ENCODE data around the gene ARPC1A.
"Not testable (repeated sequence)": the region's sequence is repeated elsewhere in the genome, so short reads cannot be mapped to it uniquely, and the experiment has no call there.

Gene ARPC1A

DNA sequence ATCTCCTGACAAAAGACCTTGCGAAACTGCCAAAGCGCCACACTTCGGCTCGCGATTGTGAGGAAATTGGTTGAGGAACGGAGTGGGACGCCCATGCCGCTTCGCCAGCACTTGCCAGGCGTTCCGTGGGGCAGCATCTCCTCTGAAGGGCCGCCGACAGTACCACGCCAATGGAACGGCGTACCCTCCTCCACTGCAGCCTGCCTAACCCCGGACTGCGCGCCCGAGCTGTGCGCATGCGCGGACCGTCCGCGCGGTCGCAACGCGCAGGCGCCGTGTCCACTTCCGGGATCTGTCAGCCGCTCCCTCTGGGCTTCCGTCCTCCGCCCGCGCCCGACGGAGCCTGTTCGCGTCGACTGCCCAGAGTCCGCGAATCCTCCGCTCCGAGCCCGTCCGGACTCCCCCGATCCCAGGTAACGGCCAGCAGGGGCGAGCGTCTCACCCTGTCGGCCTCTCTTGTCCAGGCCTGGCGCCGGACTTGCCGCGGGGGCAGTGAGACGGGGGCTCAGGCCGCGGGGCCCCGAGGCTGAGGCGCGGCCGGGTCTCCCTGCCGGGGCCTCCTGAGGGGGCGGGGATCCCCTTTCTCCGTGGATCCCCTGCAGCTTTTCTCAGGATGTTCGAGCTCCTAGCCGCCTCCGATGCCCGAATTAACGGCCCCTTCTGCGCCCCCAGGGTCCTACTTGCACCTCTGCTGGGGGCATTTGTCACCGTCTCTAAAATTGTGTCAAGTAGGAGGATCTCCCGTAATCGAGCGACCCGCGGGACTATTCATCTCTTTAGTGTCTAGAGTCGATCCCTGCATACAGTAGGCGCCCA is at the start of gene ARPC1A:
ARPC1A (plus strand) TSS at position 307 of the 816 bp plus-strand sequence. CDS start 7,456 bp downstream, outside the sequence.
- peaks cover 0 to 50% (median 44%) of the 10 kb centered on the region in 11 experiments; a peak in 19 of 22 replicates for H4K20me1 ChIP-seq
- peak within 1 kb of the TSS; percentile 83 to 95 (median 88) for H3K27ac ChIP-seq
- no peak for TF ChIP-seq Cebpa-rat (IDR thresholded peaks at IDR 0.05)
- H3K9me3 ChIP-seq (replicated peaks in 1 of 11) = no peaks in the 10 kb centered on the region
- peak within 1 kb of the TSS; percentile 90 to 100 (median 97) for H3K4me2 ChIP-seq
- no peaks in the 10 kb centered on the region for H3K27me3 ChIP-seq
- H3K9ac ChIP-seq = peak within 1 kb of the TSS; percentile 89 to 97 (median 93)
- peaks cover 30 to 51% (median 49%) of the 10 kb centered on the region in 10 experiments for H3K4me1 ChIP-seq
- peaks cover 0 to 21% (median 13%) of the 10 kb centered on the region in 11 experiments; a peak in 14 of 22 replicates for H3K36me3 ChIP-seq
- peak within 1 kb of the TSS; percentile 85 to 98 (median 93) for H3K4me3 ChIP-seq

DNA sequence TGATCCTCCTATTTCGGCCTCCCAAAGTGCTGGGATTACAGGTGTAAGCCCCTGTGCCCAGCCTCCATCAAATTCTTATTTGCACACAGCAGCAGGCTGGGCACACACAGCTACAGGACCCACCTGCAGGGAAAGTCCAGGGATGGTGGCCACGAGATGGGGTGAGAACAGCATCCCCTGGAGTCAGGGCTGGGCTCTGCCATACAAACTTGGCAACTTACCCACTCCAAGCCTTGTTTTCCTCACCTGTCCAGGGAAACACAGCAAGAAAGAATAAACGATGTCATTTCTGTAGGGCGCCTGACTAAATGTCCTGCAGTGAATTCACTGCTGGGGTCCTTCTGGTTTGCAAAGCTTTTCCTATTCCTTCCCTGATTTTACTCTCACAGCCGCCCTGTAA is 47.5 kb upstream of the ARPC1A start:
- Histone ChIP-seq H3K27me3 (no peaks in the 10 kb centered on the region), H3K27ac (no peak overlapping the region), H3K36me3 (no peaks in the 10 kb centered on the region), H3K4me3 (no peak overlapping the region), H3K9ac (no peak overlapping the region), H3K9me3 (replicated peaks in 1 of 11) (no peaks in the 10 kb centered on the region), H3K4me2 (peak overlapping the region in 2 of 11 experiments; percentile 73 to 74; a peak in 2 of 22 replicates), H4K20me1 (no peaks in the 10 kb centered on the region), H3K4me1 (peaks cover 13 to 75% (median 51%) of the 10 kb centered on the region in 10 experiments)
- no peak for TF ChIP-seq Cebpa-rat (IDR thresholded peaks at IDR 0.05)

DNA sequence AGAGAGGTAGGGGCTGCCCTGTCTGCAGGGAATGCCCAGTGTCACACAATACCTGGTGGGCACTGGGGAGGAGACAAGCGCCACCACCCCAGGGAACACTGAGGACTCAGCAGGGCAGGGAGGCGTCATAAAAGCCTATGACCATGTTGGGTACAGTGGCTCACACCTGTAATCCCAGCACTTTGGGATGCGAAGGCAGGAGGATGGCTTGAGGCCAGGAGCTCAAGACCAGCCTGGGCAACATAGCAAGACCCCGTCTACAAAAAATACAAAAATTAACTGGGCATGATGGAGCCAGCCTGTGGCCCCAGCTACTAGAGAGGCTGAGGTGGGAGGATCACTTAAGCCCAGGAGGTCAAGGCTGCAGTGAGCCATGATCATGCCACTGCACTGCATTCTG is 41.5 kb upstream of the ARPC1A start:
- not testable (repeated sequence) for H3K36me3 ChIP-seq; H3K4me3 ChIP-seq; H3K27me3 ChIP-seq; H3K4me2 ChIP-seq; H3K9ac ChIP-seq; H3K9me3 ChIP-seq (replicated peaks in 1 of 11); H3K27ac ChIP-seq; H4K20me1 ChIP-seq
- peaks cover 0 to 39% (median 19%) of the 10 kb centered on the region in 10 experiments; a peak in 14 of 20 replicates for H3K4me1 ChIP-seq

DNA sequence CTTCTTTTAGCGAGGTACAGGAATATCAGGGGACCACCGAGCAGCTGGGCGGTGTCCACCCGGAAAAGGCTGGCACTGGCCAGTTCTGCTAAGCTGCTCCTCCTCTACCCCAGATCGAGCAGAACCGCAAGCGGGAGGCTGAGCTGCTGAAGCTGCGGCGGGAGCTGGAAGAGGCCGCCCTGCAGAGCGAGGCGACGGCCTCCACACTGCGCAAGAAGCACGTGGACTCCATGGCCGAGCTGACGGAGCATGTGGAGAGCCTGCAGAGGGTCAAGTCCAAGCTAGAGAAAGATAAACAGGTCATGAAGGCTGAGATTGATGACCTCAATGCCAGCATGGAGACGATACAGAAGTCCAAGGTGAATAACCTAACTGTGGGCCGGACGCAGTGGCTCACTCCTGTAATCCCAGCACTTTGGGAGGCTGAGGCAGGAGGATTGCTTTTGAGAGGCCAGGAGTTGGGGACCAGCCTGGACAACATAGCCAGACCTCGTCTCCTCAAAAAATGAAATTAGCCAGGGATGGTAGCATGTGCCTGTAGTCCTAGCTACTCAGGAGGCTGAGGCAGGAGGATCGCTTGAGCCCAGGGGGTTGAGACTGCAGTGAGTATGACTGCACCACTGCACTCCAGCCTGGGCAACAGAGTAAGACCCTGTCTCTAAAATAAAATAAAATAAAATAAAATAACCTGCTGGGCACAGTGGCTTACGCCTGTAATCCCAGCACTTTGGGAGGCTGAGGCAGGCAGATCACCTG is 37.7 kb upstream of the ARPC1A start:
- H3K36me3 ChIP-seq = no peaks in the 10 kb centered on the region
- peaks cover 0 to 14% (median 2%) of the 10 kb centered on the region in 10 experiments; a peak in 8 of 20 replicates for H3K4me1 ChIP-seq
- H3K27me3 ChIP-seq = no peaks in the 10 kb centered on the region
- no peaks in the 10 kb centered on the region for H4K20me1 ChIP-seq
- no peak overlapping the region for H3K9ac ChIP-seq
- no peak overlapping the region for H3K4me3 ChIP-seq
- H3K9me3 ChIP-seq (replicated peaks in 1 of 11) = no peaks in the 10 kb centered on the region
- H3K27ac ChIP-seq = no peak overlapping the region
- H3K4me2 ChIP-seq = no peak overlapping the region
- no peak for TF ChIP-seq Cebpa-rat (IDR thresholded peaks at IDR 0.05)

DNA sequence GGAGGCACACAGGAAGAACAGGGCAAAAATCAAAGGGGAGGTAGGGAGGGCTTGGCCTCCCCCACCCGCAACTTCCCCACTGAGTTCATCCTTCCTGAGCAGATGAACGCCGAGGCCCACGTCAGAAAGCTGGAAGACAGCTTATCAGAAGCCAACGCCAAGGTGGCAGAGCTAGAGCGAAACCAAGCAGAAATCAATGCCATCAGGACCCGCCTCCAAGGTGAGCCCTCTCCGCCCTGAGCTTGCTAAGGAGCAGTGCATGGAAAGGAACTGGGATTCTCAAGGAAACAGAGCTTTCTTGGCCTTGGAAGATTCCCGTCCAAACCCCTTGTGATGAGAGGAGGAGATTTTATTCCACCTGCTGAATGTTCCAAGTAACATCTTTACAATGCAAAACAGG is 36.5 kb upstream of the ARPC1A start:
- no peaks in the 10 kb centered on the region for H3K27me3 ChIP-seq
- no peak for TF ChIP-seq Cebpa-rat (IDR thresholded peaks at IDR 0.05)

DNA sequence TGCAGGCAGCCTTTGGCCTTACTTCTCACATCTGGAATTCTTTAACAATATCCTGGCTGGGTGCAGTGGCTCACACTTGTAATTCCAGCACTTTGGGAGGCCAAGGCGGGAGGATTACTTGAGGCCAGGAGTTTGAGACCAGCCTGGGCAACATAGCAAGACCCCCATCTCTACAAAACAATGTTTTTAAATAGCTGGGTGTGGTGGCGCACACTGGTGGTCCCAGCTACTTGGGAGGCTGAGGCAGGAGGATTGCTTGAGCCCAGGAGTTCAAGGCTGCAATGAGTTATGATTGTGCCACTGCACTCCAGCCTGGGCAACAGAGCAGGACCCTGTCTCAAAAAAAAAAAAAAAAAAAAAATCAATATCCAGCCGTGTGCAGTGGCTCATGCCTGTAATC is 35.5 kb upstream of the ARPC1A start:
- not testable (repeated sequence) for H3K27me3 ChIP-seq; H3K4me3 ChIP-seq; H3K36me3 ChIP-seq; H3K27ac ChIP-seq; H3K9ac ChIP-seq; H3K9me3 ChIP-seq (replicated peaks in 1 of 11); H3K4me2 ChIP-seq; H4K20me1 ChIP-seq
- H3K4me1 ChIP-seq = peaks cover 0 to 14% (median 2%) of the 10 kb centered on the region in 10 experiments; a peak in 8 of 20 replicates

More for the DNA sequence above, 36.5 kb upstream of the ARPC1A start:
- H3K27ac ChIP-seq = no peak overlapping the region
- H3K4me2 ChIP-seq = no peak overlapping the region
- no peak overlapping the region for H3K4me3 ChIP-seq
- H3K36me3 ChIP-seq = no peaks in the 10 kb centered on the region
- no peaks in the 10 kb centered on the region; a peak in 1 of 22 replicates for H4K20me1 ChIP-seq
- no peak overlapping the region for H3K9ac ChIP-seq
- peaks cover 0 to 14% (median 2%) of the 10 kb centered on the region in 10 experiments; a peak in 8 of 20 replicates for H3K4me1 ChIP-seq
- H3K9me3 ChIP-seq (replicated peaks in 1 of 11) = no peaks in the 10 kb centered on the region

DNA sequence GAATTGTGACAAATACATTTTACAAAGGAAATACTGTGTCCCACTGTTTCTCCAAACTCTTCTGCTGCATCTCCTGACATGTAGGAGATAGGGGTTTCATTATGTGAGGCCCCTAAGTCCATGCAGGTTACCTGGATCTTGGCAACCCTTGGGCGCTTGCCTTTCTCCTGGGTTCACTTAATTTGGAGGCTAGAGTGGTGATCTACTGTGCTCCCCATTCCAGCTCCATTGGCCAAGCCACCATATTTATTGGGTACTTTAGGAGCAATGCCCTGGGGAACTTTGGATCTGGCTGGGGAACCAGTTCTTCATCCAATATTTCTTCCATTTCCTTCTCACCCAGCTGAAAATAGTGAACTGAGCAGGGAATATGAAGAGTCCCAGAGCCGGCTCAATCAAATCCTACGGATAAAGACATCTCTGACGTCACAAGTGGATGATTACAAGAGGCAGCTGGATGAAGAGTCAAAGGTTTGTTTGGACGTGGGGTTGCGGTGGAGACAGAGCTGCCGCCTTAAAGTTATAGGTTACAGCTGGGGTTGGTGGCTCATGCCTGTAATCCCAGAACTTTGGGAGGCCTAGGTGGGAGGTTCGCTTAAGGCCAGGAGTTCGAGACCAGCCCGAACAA is 34.6 kb upstream of the ARPC1A start:
- Histone ChIP-seq H3K4me2 (no peak overlapping the region), H3K9me3 (replicated peaks in 1 of 11) (no peaks in the 10 kb centered on the region), H3K27ac (no peak overlapping the region), H3K36me3 (no peaks in the 10 kb centered on the region), H3K4me3 (no peak overlapping the region), H4K20me1 (no peaks in the 10 kb centered on the region; a peak in 1 of 22 replicates), H3K27me3 (no peaks in the 10 kb centered on the region), H3K9ac (no peak overlapping the region), H3K4me1 (peaks cover 0 to 9% (median 2%) of the 10 kb centered on the region in 10 experiments; a peak in 8 of 20 replicates)
- TF ChIP-seq Cebpa-rat (IDR thresholded peaks at IDR 0.05) = no peak

DNA sequence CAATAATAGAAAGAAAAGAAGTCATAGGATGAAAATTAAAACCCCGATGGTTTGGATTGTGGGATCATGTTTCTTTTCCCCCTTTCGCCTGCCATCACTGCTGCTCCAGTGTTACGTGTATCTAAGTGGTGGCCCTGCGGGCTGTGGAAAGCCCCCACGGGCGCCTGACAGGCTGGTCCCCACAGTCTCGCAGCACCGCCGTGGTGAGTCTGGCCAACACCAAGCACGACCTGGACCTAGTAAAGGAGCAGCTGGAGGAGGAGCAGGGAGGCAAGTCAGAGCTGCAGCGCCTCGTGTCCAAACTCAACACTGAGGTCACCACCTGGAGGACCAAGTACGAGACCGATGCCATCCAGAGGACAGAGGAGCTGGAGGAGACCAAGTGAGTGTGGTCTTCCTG is 33.6 kb upstream of the ARPC1A start:
- H3K9ac ChIP-seq = no peak overlapping the region
- H3K9me3 ChIP-seq (replicated peaks in 1 of 11) = no peaks in the 10 kb centered on the region
- no peaks in the 10 kb centered on the region for H3K27me3 ChIP-seq
- no peak overlapping the region for H3K27ac ChIP-seq
- H3K36me3 ChIP-seq = no peaks in the 10 kb centered on the region
- H4K20me1 ChIP-seq = no peaks in the 10 kb centered on the region; a peak in 1 of 22 replicates
- H3K4me3 ChIP-seq = no peak overlapping the region
- no peak for TF ChIP-seq Cebpa-rat (IDR thresholded peaks at IDR 0.05)
- H3K4me1 ChIP-seq = no peaks in the 10 kb centered on the region
- no peak overlapping the region for H3K4me2 ChIP-seq

DNA sequence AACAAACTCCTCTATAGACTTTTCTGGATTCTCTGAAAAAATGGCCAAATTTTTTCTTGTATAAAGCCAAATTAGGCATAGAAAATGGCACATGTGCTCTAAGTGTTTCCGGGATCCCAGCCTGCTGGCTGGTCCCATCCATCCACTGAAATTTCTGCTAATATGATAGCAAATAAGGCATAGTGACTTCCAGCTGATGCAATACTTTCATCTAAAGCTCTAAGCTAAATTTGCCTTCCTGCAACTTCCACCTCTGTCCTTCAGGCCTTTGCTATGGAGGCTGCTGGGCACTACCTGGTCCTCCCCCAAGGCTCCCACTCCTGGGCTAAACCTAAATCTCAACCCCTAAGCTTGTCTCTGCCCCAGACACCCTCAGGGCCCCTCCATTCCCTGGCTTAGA is 32.5 kb upstream of the ARPC1A start:
- no peaks in the 10 kb centered on the region for H3K4me1 ChIP-seq
- no peak for TF ChIP-seq Cebpa-rat (IDR thresholded peaks at IDR 0.05)
- no peak overlapping the region for H3K27ac ChIP-seq
- H3K9me3 ChIP-seq (replicated peaks in 1 of 11) = no peaks in the 10 kb centered on the region
- no peak overlapping the region for H3K4me2 ChIP-seq
- H3K27me3 ChIP-seq = no peaks in the 10 kb centered on the region
- no peak overlapping the region for H3K9ac ChIP-seq
- no peak overlapping the region for H3K4me3 ChIP-seq
- H3K36me3 ChIP-seq = no peaks in the 10 kb centered on the region
- H4K20me1 ChIP-seq = no peaks in the 10 kb centered on the region; a peak in 1 of 22 replicates

Data from BLaER1 treated with 17β-estradiol and CSF1 and Interleukin-3, amounts not matched to agents 10 nM and 100 nM (cell line).